Globus pallidus (tissue), 1 donor: ENCODE measurements around the gene BLVRB.
"Not testable (repeated sequence)": the region's sequence is repeated elsewhere in the genome, so short reads cannot be mapped to it uniquely, and the experiment has no call there.

Experiments used
- DNase-seq: peaks from one replicate; pipeline ENCODE4 v3.0.0-alpha.2; 2015; ENCODE audit warnings: low spot score

BLVRB gene

GRCh38 chr19:40449506-40449905 lies 16.0 kb downstream of the BLVRB start:
- no peak for DNase-seq

- DNase-seq, result no peak
Observed at GRCh38 chr19:40446263-40446784, 19.2 kb downstream of the BLVRB start.

- DNase-seq, result no peak
Observed at GRCh38 chr19:40445780-40446262, 19.7 kb downstream of the BLVRB start.

GRCh38 chr19:40444825-40445312 lies 20.7 kb downstream of the BLVRB start:
- DNase-seq, result no peak

- DNase-seq, result peak; percentile 97
Observed at GRCh38 chr19:40444000-40444824, 21.3 kb downstream of the BLVRB start, which contains the start of gene SERTAD3. Gene SERTAD3, minus strand, starts transcription at chr19:40444335. Its CDS starts 2,255 bp downstream, at chr19:40442080.

- peak; percentile 99 for DNase-seq
Observed at GRCh38 chr19:40443131-40443999, 22.2 kb downstream of the BLVRB start.

- DNase-seq, result no peak
Observed at GRCh38 chr19:40442328-40443130, 23.0 kb downstream of the BLVRB start.

- DNase-seq, result no peak
Observed at GRCh38 chr19:40441719-40442253, 23.8 kb downstream of the BLVRB start.

GRCh38 chr19:40438284-40438683 lies 27.3 kb downstream of the BLVRB start:
- DNase-seq, result no peak

- peak; percentile 91 for DNase-seq
Observed at GRCh38 chr19:40433391-40434216, 31.9 kb downstream of the BLVRB start.

- not testable (repeated sequence) for DNase-seq
Observed at GRCh38 chr19:40432760-40433159, 32.8 kb downstream of the BLVRB start.

- DNase-seq, result no peak
Observed at GRCh38 chr19:40431698-40432097, 33.8 kb downstream of the BLVRB start.

GRCh38 chr19:40430242-40430641 lies 35.3 kb downstream of the BLVRB start:
- not testable (repeated sequence) for DNase-seq

GRCh38 chr19:40428197-40428596 lies 37.3 kb downstream of the BLVRB start:
- not testable (repeated sequence) for DNase-seq

- peak; percentile 100 for DNase-seq
Observed at GRCh38 chr19:40425450-40426287, 39.9 kb downstream of the BLVRB start, which contains the start of gene SERTAD1. Gene SERTAD1, minus strand, starts transcription at chr19:40425992. Its CDS starts 2,446 bp downstream, at chr19:40423546.

- DNase-seq, result no peak
Observed at GRCh38 chr19:40424637-40425449, 40.7 kb downstream of the BLVRB start.

- no peak for DNase-seq
Observed at GRCh38 chr19:40423938-40424337, 41.6 kb downstream of the BLVRB start.
